Measurements from ENCODE around the gene HSD11B2.

The HSD11B2 gene

GRCh38 chr16:67430977-67431774 is at the start of gene HSD11B2:
Gene HSD11B2, plus strand, starts transcription at chr16:67431121. Its CDS starts 128 bp downstream, at chr16:67431249.
- DNase-seq: peak; percentile 10

GRCh38 chr16:67383284-67383683 is 47.6 kb upstream of the HSD11B2 start:
- DNase-seq: no peak

- DNase-seq: no peak
Observed at GRCh38 chr16:67384778-67385510, 46.0 kb upstream of the HSD11B2 start.

- DNase-seq: no peak
Observed at GRCh38 chr16:67386861-67387455, 44.0 kb upstream of the HSD11B2 start.

GRCh38 chr16:67387479-67388079 is 43.3 kb upstream of the HSD11B2 start:
- no peak for DNase-seq

- DNase-seq: no peak
Observed at GRCh38 chr16:67388191-67388590, 42.7 kb upstream of the HSD11B2 start.

GRCh38 chr16:67388591-67388990 is 42.3 kb upstream of the HSD11B2 start:
- DNase-seq: no peak

GRCh38 chr16:67389911-67390815 is 40.8 kb upstream of the HSD11B2 start:
- DNase-seq: no peak

DNA sequence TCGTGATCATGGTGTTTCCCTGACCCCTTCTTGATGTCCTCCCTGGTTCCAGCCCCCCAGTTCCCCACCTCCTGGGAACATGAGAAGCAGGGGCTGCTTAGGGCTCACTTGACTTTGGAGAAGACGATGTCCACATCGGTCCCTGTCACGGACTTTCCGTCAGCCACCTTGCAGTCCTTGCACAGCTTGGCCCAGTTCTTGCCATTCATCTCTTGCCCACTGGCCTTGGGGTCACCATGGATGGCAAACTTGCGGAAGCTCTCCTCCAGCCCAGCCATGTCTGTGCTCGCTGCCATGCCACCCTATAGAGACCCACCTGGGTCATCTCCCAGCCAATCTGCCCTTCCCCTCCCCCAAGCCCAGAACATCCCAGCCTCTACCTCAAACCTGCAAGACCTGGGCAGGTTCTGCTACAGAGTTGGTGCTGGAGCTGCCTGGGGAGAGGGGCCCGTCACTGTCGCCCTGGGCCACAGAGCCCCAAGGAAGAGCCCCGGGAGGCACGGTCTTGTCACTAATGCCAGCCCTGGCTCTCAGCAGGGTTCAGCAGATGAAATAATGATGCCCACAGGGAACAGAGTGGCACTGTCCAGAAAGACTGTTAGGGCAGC is 40.0 kb upstream of the HSD11B2 start:
- DNase-seq: no peak

- DNase-seq: no peak
Observed at GRCh38 chr16:67391424-67392300, 39.3 kb upstream of the HSD11B2 start.

DNA sequence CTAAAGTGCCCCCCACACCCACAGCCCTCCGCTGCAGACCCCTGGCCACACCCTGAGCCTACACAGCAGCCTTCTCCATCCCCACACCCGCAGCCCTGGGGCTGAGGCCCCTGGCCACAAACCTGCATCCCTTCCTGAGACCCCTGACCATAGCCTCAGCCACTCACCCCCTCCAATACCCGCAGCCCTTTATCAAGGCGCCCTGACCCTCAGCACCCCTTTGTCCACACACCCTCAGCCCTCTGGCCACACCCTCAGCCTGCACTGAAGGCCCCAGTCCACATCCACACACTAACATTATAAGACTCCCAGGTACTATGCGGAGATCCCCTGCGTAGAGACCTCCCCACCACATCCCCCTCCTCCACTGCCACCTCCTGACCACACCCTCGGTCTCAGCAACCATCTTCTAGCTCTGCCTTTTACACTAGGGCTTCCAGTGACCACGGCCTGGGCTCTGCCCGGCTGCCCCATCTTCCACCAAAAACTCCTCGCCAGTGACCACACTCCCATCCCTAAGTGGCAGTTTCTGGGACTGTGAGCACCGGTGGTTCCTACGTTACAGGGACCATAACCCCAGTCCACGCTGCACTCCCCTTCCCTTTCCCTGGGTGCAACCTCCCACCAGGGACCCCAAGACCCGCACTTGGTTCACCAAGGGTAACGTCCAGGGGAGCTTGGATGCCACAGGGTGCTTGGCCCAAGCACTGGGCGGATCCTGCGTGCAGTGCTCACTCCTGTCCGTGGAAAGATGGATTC is 38.4 kb upstream of the HSD11B2 start:
- no peak for DNase-seq

DNA sequence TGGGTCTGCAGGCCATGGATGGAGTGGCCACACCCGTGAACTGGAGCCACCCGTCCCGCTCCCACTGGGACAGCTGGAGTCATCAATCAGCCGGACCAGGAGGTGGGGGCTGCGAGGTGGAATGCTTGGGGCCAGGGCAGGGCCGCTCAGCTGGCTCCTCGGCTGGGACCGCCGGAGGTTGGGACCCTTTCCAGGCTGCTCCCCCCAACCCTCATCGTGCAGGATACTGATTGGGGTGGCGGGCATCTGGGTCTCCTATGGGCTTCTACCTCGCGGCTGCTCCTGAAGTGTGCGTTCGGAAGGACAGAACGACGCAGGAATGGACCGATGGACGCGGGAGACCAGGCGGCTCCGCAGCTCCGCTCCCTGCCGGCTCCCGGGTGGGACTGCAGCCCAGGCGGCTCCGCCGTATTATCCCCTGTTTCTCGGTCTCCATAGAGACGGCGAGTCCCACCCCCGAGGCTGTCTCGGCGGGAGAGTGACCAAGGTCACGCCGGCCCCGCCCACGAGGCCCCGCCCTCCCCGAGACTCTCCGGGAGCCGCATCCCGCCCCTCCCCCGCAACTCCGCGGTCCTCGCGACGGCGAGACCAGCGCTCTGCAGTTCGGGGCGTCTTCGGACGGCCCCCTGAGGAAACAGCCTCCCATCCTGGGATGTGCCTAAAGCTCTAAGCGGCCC is 37.7 kb upstream of the HSD11B2 start, which contains the start of gene TPPP3:
TPPP3 (minus strand) TSS at position 388 of the 677 bp plus-strand sequence. CDS start 2,387 bp downstream, outside the sequence.
- peak; percentile 45 for DNase-seq

GRCh38 chr16:67393788-67394154 is 37.1 kb upstream of the HSD11B2 start:
- DNase-seq: no peak

DNA sequence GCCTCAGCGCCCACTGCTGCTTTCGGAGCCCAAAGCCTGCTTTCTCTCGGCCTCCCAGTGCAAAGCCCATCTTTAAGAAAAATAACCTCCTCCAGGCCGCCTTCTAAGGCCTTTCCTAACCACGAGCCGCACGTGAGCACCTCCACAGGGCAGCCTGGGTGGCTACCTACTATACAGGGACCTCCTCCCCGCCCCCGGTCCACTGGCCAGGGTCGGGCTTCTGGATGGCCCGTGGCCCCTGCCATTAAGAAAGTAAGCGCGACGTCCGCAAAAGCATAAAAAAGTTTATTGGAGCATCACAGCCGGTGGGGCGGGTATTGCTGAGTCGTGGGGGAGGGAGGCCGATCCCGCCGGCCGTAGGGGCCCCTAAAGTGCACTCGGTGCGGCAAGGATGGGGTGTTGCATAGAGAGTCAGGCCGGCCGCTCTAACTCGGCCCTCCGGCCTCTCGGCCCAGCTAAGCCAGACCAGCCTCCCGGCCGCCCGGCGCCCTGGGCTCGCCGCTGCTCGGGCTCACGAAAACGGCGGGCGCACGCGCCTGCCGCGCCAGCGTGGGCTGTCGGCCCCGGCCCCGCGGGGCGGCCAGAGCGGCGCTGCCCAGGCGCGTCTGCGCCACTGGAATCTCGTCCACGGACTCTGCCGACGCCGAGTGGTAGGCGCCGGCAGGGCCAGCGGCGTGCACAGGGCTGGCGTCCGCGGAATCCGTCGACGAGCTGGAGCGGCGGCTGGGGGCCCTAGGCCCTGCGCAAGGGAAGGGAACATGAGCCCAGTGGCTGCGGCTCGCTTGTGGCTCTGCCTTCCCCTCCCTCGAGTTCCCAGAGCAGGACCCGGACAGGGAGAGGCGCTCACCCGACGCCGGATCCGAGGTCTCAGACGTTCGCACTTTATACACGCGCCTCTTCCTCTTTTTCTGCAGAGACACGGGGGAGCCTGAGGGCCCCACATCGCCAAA is 36.5 kb upstream of the HSD11B2 start:
- DNase-seq: no peak

DNA sequence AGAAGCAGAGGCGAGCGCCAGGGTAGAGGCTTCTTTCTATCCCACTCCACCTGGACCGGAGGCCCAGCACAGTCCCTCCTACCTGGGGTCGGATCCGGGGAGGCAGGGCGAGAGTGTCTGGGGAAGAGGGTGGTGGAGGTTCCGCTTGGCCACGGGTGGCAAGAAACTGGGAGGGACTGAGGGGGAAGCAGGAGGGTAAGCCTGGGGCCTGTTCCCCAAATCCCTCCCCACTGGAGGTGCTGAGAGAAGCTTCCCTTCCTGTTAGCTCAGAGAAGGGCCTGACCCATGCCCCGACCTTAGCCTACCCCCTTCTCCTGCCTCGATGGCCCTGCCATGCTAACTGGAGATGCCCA is 35.8 kb upstream of the HSD11B2 start:
- no peak for DNase-seq

GRCh38 chr16:67395458-67396158 is 35.3 kb upstream of the HSD11B2 start:
- DNase-seq: no peak

Measured in kidney glomerular epithelial cell (primary cell).